GM18508 (cell line): ENCODE results near the gene DENND2A.
"Not testable (repeated sequence)": the region's sequence is repeated elsewhere in the genome, so short reads cannot be mapped to it uniquely, and the experiment has no call there.

ENCODE experiments used
- ATAC-seq: cut with Tn5 transposase; IDR thresholded peaks from one replicate; pipeline ENCODE4 v1.9.1; 2021; ENCODE audit warnings: moderate number of reproducible peaks; ENCODE audit not compliant: insufficient read depth, unreplicated experiment

DENND2A gene

DNA sequence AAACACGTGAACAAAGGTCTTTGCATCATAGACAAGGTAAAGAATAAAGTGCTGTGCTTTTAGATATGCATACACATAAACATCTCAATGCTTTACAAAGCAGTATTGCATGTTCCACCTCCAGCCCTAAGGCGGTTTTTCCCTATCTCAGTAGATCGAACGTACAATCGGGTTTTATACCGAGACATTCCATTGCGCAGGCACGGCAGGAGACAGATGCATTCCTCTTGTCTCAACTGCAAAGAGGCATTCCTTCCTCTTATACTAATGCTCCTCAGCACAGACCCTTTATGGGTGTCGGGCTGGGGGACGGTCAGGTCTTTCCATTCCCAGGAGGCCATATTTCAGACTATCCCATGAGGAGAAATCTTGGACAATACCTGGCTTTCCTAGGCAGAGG is 87.4 kb downstream of the DENND2A start:
- ATAC-seq, result not testable (repeated sequence)

DNA sequence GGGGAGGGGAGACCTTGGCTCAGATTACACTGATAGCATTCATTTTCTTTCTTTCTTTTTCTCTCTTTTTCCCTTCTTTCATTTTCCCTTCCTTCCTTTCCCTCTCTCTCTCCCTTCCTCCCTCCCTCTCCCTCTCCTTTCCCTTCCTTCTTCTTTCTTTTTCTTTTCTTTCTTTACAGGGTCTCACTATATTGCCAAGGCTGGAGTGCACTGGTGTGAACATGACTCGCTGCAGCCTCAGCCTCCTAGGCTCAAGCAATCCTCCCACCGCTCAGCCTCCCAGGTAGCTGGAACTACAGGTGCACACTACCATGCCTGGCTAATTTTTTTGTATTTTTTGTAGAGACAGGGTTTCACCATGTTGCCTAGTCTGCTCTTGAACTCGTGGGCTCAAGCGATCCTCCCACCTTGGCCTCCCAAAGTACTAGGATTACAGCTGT is 88.4 kb downstream of the DENND2A start:
- no peak for ATAC-seq

DNA sequence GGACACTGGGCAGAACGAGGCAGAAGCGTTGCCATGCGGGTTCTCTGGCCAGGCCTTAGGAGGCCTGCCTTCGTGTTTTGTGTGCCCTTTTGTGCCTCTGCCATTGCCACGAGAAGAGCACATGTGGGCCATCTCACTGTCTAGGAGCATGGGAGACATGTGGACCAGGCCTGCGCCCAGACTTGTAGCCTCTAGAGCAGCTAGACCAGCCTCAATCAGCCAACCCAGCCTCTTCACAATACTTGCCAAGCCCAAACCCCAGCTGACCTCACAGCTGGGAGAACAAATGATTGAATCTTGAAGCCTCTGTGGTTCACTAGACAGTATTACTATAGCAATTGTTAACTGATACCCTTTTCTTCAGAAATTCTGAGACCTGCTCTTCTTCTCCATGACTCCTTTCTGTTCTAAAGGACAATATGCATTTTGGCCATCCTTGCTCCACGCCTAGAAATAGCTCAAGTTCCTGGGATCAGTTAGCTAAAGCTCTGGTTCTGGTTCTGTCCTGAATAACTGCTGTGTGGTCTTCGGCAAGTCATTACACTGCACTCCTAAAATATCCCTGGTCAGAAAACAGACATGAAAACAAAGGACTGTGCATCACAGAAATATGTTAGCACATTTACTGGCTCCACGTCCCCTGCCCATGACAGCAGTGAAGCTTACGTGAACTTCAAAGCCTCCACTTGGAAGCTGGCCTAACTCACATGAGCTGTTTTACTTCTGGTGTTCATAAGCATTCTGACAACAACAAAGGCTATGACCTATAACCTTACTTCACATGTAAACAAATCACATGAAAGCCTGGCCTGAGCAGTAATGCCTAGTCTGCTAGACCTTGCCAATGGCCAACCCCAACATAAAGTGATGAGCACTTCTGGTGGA is 89.0 kb downstream of the DENND2A start:
- no peak for ATAC-seq

DNA sequence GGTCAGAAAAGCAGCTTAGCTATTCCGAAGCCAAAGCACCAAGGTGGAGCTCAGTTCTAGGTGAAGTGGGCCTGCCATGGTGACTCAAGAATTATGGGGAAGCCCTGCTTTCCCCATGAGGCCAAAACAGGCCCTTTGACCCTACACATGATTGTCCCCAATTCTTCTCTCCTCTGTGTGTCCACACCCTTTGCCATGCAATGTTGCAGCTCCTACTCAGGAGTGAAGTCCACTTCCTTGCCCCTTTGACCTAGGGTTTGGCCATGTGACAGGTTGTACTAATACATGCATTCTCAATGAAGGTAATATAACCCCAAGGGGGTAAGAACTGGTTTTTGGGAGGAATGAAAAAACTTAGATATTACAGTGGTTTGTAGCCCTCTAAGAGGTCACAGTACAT is 93.7 kb downstream of the DENND2A start:
- ATAC-seq, result no peak

DNA sequence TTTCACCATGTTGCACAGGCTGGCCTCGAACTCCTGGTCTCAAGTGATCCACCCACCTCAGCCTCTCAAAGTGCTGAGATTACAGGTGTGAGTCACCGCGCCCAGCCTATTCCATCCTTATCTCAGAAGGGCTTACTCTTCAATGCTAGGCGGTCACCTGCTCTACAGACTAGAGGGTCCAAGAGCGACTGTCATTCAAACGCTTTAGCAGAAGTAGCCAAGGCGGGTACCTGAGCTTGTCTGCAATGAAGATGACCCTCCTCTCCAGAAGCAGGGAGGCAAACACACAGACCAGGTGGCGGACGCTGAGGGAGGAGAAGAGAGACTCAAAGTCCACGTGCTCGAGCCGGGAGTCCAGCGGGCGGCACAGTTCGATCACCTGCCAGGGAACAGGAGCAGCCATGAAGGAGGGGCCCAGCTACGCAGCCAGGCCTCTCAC is 96.2 kb downstream of the DENND2A start:
- no peak for ATAC-seq

DNA sequence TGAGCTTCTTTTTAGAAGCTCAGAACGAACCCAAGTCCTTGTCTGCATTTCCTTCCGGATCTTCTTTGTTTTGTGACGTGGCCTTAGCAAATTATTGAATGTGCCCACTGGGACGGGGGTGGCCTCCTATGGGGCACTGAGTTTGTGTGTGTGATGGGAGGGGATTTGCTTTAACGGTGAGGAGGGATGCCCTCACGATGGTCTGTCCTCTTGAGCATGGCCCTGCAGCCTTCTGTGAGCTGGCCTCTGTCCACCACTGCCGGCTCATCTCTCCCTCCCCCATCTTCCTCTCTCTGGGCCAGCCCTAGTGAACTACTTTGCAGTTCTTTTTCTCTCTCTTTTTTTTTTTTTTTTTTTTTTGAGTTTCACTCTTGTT is 98.4 kb downstream of the DENND2A start:
- no peak for ATAC-seq

DNA sequence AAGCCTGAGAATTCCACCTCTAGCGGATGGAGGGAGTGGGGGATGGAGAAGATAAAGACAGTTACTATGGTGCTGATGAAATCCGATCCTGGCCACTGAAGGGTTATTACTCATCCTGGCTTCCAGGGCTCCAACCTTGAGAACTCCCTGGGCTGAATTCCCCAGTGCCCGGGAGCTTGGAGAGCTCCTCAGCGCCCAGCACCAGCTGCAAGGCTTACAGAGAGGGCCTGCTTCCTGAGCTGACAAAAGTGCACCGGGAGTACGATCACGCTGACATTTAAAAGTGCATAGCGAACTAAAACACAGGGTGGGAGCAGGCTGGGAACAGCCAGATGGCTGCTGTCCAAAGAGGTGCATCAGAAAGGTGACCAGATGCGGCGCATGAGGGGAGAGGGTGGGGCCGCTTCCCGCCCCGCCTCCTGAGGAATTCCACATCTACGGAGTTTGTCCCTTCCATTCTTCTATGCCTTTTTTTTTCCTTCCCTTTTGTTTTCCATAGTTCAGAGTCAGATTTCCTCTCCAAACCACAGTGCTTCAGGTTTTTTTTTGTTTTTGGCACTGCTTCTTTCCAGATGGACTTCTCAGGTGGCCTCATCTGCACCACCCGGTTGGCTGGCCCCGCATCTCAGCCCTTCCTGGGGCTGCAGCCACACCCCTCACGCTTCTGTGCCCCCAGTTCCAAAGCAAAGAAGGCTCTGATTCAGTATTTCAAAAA is 98.9 kb downstream of the DENND2A start:
- no peak for ATAC-seq

DNA sequence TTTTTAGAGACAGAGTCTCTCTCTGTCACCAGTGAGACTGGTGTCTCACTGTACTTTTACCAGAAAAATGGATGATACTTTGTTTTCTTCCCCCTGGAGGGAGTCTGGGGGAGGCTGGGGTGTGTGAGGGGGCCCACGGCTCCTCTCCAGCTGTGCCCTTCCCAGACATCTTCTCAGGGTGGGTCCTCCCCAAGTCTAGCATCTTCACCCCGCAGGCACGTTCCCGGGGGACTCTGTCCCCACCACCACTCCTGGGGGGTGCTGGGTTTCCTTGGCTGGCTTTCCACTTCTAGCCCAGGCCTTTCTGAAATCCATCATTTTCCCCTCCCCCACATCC is 99.5 kb downstream of the DENND2A start:
- no peak for ATAC-seq

DNA sequence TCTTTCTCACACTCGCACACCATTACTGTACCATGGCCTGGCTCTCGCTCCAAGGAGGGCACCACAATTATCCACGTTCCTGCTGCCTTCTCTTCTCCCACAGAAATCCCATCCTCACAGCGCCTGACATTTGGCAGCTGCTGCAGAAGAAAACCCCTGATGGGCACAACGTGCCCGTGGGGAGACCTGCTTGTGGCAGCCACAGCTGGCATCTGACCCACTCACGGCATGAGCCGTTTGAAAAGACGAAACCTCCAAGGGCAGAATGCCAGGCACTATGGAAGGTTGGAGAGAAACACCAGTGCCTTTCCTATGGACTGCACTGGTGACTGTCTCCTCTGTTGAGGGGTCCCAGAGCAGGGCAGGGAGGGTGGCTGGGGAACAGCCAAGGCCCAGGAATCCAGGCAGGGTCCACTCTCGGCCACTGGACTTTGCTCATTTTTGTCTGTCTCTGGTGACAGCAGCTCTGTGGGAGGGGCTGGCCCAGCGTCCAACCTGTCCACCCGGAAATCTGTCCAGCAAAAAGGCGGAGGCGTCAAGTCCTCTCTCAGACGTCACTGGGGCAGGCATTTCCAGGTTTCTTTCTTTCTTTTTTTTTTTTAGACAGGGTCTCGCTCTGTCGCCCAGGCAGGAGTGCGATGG is 100.4 kb downstream of the DENND2A start:
- no peak for ATAC-seq

DNA sequence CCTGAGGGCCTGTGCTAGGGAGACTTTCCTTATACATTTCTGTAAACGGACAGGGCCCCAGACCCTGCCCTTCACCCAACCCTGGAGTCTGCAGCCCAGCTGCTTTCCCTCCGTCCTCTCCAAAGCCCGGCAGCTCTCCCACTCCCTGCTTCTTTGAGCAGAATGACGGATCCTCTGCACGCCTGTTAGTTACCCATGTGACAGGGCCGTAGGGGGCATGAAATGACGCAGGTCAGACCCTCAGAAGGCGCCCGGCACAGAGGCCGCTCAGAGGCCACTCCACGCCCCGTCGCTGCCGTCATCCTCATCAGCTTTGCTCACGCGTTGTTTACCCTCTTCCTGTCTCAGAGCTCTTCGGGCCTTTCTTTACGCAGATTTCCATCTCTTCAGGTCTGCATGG is 101.2 kb downstream of the DENND2A start:
- no peak for ATAC-seq

DNA sequence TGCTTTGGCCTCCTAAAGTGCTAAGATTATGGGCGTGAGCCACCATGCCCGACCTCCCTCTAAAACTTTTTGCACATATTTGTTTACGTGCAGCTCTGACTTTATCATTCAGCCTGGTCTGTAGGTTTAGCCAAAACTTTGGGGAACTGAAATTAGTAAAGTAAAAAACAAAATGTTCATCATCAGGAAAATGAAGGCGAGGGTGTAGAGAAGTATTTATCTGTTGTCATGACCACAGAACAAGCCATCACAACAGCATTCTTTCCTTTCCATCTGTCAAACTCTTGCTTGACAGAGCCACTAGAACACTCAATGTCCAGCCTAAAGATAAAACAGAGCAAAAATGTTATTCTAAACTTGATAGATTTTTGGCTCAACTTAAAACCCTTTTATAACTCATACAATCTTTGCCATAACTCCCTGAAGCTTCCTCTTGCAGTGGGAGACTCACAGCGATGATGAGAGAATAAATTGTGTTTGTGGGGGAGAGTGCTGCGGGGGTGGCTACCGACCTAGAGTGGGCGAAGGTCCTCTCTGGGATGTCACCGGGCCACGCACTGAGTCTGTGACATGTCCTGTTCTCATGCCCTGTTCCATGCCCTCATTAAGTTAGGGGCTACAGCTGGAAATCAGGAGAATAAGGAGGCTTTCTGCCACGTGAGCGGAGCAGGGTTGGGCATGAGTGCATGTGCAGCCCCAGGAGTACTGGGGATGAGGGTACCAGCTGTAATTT is 102.7 kb downstream of the DENND2A start:
- ATAC-seq, result no peak

DNA sequence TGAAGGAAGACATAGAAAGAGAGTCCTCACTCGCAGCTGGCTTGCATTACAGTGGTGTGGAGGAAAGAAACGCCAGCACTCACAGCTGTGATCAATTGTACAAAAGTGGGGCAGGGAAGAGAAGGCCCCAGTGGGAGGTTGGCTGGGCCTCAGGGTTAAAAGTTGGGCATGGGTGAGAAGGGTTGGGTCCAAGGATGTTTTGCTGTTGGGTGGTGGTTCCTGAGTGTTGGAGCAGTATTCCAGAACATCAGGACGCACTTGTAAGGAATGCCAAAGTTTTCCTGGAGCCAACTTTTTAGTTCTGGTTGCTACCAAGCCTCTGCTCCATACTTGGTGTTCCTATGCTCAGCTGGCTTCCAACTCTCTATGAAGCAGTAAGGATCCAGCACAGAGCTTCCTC is 105.9 kb downstream of the DENND2A start:
- ATAC-seq, result no peak

DNA sequence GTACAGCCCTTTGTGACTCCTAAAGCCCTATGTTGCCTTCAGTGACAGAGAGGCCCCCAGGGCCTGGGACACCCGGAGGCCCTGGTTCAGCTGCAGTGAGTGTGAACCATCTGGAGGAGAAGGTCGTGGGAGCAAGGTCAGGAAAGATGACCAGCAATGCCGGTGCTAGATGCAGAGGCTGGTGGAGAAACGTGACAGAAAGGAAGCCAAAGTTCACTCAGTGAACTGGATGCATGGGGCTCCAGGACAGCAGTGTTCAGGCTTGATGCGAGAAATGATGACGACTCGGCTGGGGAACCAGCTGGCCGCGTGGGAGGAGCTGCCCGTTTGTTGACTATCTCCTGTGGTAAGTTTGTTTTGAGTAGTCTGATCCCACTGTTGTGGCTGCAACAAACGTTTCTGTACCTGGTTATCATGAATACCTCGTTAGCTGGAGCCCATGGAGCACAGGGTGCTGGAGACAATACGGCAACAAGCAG is 107.2 kb downstream of the DENND2A start:
- no peak for ATAC-seq

DNA sequence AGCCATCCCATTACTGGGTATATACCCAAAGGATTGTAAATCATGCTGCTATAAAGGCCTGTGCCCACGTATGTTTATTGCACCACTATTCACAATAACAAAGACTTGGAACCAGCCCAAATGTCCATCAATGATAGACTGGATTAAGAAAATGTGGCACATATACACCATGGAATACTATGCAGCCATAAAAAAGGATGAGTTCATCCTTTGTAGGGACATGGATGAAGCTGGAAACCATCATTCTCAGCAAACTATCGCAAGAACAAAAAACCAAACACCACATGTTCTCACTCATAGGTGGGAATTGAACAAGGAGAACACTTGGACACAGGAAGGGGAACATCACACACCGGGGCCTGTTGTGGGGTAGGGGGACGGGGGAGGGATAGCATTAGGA is 111.2 kb downstream of the DENND2A start:
- ATAC-seq, result not testable (repeated sequence)

DNA sequence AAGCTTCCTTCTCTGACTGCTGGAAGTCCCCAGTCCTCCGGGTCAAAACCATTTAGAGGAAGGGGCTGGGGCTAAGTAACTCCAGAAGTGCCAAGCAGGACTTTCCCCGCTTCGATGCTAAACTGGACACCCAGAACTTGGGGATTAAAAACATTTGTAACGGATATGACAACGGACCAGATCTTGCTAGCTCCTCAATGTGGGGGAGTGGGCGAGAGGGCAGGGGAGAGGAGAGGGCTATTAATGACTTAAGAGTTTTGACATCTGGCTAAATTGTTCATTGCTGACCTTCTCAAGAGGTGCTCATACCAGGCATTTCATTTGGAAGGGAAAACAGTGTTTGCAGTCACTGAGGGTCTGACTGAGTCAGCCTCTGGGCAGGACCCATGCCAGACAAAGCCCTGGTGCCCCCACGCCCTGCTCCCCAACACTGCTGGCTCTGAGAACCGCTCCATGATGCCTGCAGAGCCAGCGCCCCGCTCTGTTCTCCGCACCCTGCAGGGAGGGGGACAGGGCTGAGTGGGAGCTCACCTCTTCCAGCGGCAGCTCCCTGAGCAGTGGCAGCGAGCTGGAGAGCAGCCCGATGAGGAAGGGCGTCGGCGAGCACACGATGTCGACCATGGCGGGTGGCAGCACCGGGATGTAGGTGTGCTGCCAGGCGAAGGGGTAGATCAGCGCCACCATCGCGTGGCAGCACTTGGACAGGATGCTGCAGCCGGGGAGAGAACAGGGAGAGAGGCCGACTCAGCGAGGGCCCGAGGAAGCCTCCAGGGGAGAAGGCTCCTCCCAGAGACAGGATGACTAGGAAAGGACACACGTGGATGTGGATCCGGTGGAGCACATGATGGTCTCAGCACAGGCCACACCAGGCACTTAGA is 113.6 kb downstream of the DENND2A start:
- no peak for ATAC-seq

DNA sequence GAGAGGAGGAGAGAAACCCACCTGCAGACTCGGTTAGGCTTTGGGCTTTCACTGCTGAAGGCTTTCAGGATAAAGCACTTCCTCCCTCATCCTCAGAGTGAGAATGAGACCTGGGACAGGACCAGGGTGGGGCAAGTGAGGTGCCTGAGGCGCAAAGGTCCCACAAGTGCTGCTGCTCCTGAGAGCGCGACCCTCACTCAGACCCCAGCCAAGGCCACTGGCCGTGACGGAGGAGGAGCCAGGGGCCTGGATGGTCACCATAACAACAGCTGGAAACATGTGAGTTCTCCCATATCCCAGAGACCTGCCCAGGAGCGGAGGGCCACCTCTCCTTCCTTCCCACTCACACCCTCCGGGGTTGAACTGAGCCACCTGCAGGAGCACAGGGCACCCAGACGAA is 114.4 kb downstream of the DENND2A start:
- no peak for ATAC-seq

DNA sequence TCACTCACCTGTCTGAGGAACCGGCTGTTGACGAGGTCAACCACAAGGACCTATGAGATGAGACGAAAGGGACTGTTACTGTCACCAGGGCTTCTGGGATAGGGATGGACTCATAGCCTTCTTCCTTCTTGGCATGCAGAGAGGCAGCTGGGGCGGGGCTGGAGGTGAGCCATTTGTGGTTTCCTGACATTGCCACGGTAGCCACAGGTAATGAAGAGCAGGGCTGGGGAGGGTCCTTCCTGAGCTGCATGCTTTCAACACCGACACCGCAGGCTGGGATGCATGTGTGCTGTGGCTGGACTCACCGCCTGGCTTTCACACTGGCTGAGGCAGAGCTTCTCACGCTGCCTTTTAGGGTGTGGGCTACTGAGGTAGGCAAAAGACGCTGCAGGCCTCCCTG is 114.9 kb downstream of the DENND2A start:
- no peak for ATAC-seq

DNA sequence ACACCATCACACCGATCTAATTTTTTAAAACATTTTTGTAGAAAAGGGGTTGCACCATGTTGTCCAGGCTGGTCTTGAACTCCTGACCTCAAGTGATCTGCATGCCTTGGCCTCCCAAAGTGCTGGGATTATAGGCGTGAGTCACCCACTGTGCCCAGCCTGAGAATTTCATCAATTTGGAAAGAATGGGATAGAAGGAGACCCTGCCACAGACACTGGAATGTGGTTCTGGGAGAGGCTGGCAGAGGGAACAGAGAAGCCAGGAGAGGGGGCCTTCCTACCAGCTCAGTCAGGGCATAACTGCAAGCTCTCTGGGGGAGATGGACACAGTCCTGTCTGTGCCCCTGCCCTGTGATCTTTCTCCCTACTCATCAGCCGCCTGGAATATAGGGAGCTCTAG is 119.2 kb downstream of the DENND2A start:
- no peak for ATAC-seq

DNA sequence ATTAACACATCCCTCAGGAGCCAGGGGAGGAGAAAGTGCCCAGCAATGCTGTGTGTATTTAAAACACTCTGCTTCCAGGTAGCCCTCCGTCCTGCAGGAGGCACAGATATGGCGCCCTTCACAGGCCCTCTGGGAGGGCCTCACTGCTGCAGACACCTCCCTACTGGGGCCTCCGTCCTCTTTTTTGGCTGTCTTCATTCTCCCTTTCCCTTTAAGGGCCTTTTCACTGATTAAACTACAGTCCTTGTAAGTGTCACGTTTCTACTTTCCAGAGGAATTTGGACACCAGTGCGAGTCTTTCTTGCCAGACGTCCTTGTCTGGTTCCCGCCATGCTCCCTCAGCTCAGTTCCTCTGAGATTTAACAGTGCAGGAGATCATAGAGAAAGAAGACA is 121.6 kb downstream of the DENND2A start:
- ATAC-seq, result no peak
